ENCODE measurements around the gene ZNF846. TPM values are rescaled to one million over a fixed set of nuclear protein-coding genes. Genes with fewer than 3 reads are reported as not detected.

The ZNF846 gene
- total RNA-seq, 1 experiment from 2014 or later: 4.6 TPM

Other genes with a start within 250 kb of the ZNF846 start
- 10.3 and 13.9 TPM in 2 replicates for gene ZNF426, start 230.1 kb downstream of the ZNF846 start, total RNA-seq (2014; rRNA removed)
- gene ZNF121, start 184.2 kb downstream of the ZNF846 start, total RNA-seq (2014; rRNA removed): 30.4 and 34.3 TPM in 2 replicates
- gene ZNF561, start 147.5 kb downstream of the ZNF846 start, total RNA-seq (2014; rRNA removed): 31.6 and 37.3 TPM in 2 replicates
- 22.7 and 26.2 TPM in 2 replicates for gene ZNF562, start 93.6 kb downstream of the ZNF846 start, total RNA-seq (2014; rRNA removed)
- gene FBXL12, start 50.3 kb upstream of the ZNF846 start, total RNA-seq (2014; rRNA removed): 16.5 and 16.6 TPM in 2 replicates
- 493 and 627 TPM in 2 replicates for gene UBL5, start 59.2 kb upstream of the ZNF846 start, total RNA-seq (2014; rRNA removed)
- gene PIN1, start 66.6 kb upstream of the ZNF846 start, total RNA-seq (2014; rRNA removed): 189 and 209 TPM in 2 replicates
- gene OLFM2, start 167.8 kb upstream of the ZNF846 start, total RNA-seq (2014; rRNA removed): 0.06 TPM in 1 of 2 replicates, not detected in the other
- 0.58 and 0.80 TPM in 2 replicates for gene COL5A3, start 241.8 kb upstream of the ZNF846 start, total RNA-seq (2014; rRNA removed)
- not detected in 2 replicates for gene RDH8, start 244.7 kb upstream of the ZNF846 start, total RNA-seq (2014; rRNA removed)

Measured in LHCN-M2 (cell line).